Uterus (tissue), 2 donors: ENCODE data around the gene LPO.

Source experiments
- CTCF ChIP-seq, 4 experiments: fragments of 200-600 bp in 2 of 4; fragments of 450-650 bp in 2 of 4; sonication (generic) in 2 of 4; IDR thresholded peaks; one replicate each; pipeline ENCODE4 v1.5.1; 2016 to 2019; ENCODE audit warnings: antibody characterized with exemption in 4 of 4, mild to moderate bottlenecking in 2 of 4, moderate library complexity in 1 of 4
- POLR2A ChIP-seq, 2 donors: fragments of 450-650 bp; IDR thresholded peaks; one replicate each; pipeline ENCODE4 v1.6.1; 2016; ENCODE audit warnings: antibody characterized with exemption in 2 of 2, mild to moderate bottlenecking in 1 of 2, moderate library complexity in 1 of 2

DNA sequence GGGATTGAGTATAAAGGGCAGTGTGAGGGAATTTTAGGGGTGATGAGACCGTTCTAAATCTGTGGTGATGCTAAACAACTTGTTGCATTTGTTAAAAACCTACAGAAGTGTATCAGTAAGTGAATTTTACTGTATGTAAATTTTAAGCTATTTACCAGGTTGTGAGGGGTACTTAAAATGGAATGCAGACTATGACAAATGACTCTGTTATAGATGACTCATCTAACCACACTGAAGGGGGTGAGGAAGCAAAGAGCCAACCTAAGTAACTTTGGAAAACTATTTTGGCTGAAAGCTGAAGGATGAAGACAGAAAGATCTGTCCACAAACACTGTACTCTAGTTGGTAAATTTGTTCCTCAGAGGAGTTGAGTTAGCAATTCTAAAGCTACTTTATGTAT, 14.1 kb upstream of the LPO start:
- TF ChIP-seq CTCF (IDR thresholded peaks at IDR 0.05): no peak
- no peak for TF ChIP-seq POLR2A (IDR thresholded peaks at IDR 0.05)
